NB4 (cell line): Measurements from ENCODE around the gene FHIP1A.

ENCODE experiments used
- DNase-seq: peaks from one replicate; pipeline ENCODE4 v3.0.0; 2010; ENCODE audit warnings: low read depth
- H3K4me3 ChIP-seq: one replicate; pipeline ENCODE4 v1.5.1; 2011; ENCODE audit warnings: mild to moderate bottlenecking, low read depth, low read length, moderate library complexity
- CTCF ChIP-seq: IDR thresholded peaks from one replicate; pipeline ENCODE4 v1.5.1; 2012; ENCODE audit warnings: low read depth, low read length
- MAX ChIP-seq: IDR thresholded peaks from 2 replicates; pipeline ENCODE4 v1.6.1; 2011; ENCODE audit warnings: low read depth, low read length
- MYC ChIP-seq: IDR thresholded peaks from 2 replicates; pipeline ENCODE4 v1.6.1; 2011; ENCODE audit warnings: low read depth, low read length
- POLR2A ChIP-seq: IDR thresholded peaks from 2 replicates; pipeline ENCODE4 v1.6.1; 2011; ENCODE audit warnings: mild to moderate bottlenecking; ENCODE audit not compliant: insufficient read length; ENCODE audit errors: extremely low read depth

FHIP1A gene

GRCh38 chr4:151409470-151410313, 716 bp downstream of the FHIP1A start:
- no peak overlapping the region for H3K4me3 ChIP-seq
- peak; percentile 57 for DNase-seq
- TF ChIP-seq CTCF = no peak
- TF ChIP-seq MYC = no peak
- TF ChIP-seq MAX = no peak

GRCh38 chr4:151415978-151416377, 7.0 kb downstream of the FHIP1A start:
- no peak for DNase-seq
- H3K4me3 ChIP-seq = no peak overlapping the region
- TF ChIP-seq MAX = no peak
- TF ChIP-seq CTCF = no peak
- TF ChIP-seq MYC = no peak
- TF ChIP-seq POLR2A = no peak

- TF ChIP-seq CTCF = no peak
- no peak for TF ChIP-seq POLR2A
- TF ChIP-seq MYC = no peak
- H3K4me3 ChIP-seq = no peak overlapping the region
- DNase-seq = peak; percentile 8
Observed at GRCh38 chr4:151417164-151417571, 8.2 kb downstream of the FHIP1A start.

GRCh38 chr4:151417766-151418376, 8.9 kb downstream of the FHIP1A start:
- no peak for DNase-seq
- H3K4me3 ChIP-seq = no peak overlapping the region
- TF ChIP-seq CTCF (no peak), MYC (no peak), POLR2A (no peak), MAX (no peak)

- DNase-seq = no peak
- H3K4me3 ChIP-seq = no peak overlapping the region
- TF ChIP-seq MYC (no peak), CTCF (no peak), POLR2A (no peak), MAX (no peak)
Observed at GRCh38 chr4:151418385-151418784, 9.4 kb downstream of the FHIP1A start.
